HUES64 (cell line): ENCODE data around the gene COL23A1.

ENCODE experiments used
- H3K27ac ChIP-seq: 2 replicates; pipeline ENCODE4 v1.7.0; 2013; ENCODE audit warnings: low read depth, low read length, inconsistent platforms
- H3K27me3 ChIP-seq: 2 replicates; pipeline ENCODE4 v1.6.1; 2013; ENCODE audit warnings: mild to moderate bottlenecking, low read length; ENCODE audit not compliant: insufficient read depth
- H3K36me3 ChIP-seq: 2 replicates; pipeline ENCODE4 v1.6.1; 2013; ENCODE audit warnings: mild to moderate bottlenecking, low read length; ENCODE audit not compliant: insufficient read depth
- H3K4me1 ChIP-seq: 2 replicates; pipeline ENCODE4 v1.6.1; 2013; ENCODE audit warnings: mild to moderate bottlenecking, low read length, moderate library complexity; ENCODE audit not compliant: insufficient read depth
- H3K4me3 ChIP-seq: 2 replicates; pipeline ENCODE4 v1.5.1; 2013; ENCODE audit warnings: mild to moderate bottlenecking, low read length, moderate library complexity
- H3K9ac ChIP-seq: 2 replicates; pipeline ENCODE4 v1.6.1; 2013; ENCODE audit warnings: mild to moderate bottlenecking, low read depth, low read length
- H3K9me3 ChIP-seq: 2 replicates; pipeline ENCODE4 v1.6.1; 2013; ENCODE audit warnings: low read depth, low read length; ENCODE audit not compliant: insufficient read depth
- WGBS: fragments of 150-250, 120-280 bp; methylation state at CpG from one replicate; pipeline ENCODE4 v1.1.7; 2013; ENCODE audit warnings: missing lambda C conversion rate; 5-methylcytosine and 5-hydroxymethylcytosine counted together

Gene COL23A1

DNA sequence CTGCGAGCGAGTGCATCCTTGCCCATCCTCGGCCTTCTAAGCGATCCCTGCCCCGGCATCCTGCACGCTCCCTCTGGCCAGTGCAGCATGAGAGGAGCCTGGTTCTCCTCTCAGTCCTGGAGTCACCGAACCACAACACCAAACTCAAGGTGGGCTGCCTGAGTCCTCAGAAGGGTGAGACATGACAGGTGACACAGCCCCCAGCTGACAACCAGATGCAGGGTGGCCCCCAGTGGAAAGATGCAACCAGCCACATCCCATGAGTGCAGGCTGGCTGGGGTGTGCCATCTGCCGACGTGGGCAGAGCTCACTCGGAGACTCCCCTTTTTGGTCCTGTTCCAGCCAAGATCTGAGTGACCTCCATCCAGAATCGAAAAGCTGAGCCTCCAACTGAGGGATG is 58.4 kb downstream of the COL23A1 start:
- no peak overlapping the region for H3K27ac ChIP-seq
- no peaks in the 10 kb centered on the region for H3K9me3 ChIP-seq
- no peaks in the 10 kb centered on the region for H3K36me3 ChIP-seq
- WGBS: 92% methylated on average over 11 of the region's 11 CpGs
- H3K4me3 ChIP-seq: no peak overlapping the region
- H3K9ac ChIP-seq: no peak overlapping the region
- H3K4me1 ChIP-seq: peaks cover 3% of the 10 kb centered on the region
- H3K27me3 ChIP-seq: no peaks in the 10 kb centered on the region

DNA sequence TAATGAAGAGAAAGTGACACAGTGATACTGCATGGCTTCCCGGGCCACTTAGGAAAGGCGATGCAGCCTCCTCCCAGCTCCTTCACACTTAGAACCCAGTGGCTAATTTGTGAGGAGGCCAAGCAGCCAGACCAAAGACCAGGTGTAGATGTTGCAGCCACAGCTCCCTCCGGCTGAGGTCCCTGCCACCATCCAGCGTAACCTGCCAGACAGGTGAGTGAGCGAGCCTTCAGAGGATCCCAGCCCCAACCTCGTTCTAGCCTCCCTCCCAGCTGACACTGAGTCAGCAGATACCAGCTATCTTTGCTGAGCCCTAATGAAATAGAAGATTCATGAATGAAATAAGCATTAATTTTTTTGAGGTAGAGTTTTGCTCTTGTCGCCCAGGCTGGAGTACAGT is 59.7 kb downstream of the COL23A1 start:
- Histone ChIP-seq H3K27me3 (no peaks in the 10 kb centered on the region), H3K36me3 (no peaks in the 10 kb centered on the region), H3K9ac (no peak overlapping the region), H3K27ac (no peak overlapping the region), H3K4me3 (no peak overlapping the region), H3K9me3 (no peaks in the 10 kb centered on the region), H3K4me1 (peaks cover 11% of the 10 kb centered on the region)
- WGBS: 95% methylated on average over 7 of the region's 7 CpGs

DNA sequence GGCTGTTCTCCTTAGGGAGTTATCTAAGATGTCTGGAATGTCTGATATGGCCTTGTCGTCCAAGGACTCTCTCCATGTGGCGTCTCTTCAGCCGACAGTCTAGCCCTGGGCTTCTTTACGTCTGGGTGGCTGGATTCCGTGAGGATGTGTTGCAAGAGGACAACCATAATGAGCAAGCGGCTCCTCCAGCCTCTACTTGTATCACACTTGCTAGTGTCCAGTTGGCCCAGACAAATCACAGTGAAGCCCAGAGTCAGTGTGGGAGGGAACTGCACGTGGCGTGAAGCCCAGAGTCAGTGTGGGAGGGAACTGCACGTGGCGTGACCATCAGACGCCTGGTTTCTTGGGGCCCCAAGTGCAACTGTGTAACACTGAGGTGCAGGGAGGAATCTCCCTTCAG is 61.1 kb downstream of the COL23A1 start:
- Histone ChIP-seq H3K9ac (no peak overlapping the region), H3K36me3 (no peaks in the 10 kb centered on the region), H3K4me1 (peaks cover 11% of the 10 kb centered on the region), H3K4me3 (no peak overlapping the region), H3K27me3 (no peaks in the 10 kb centered on the region), H3K27ac (no peak overlapping the region), H3K9me3 (no peaks in the 10 kb centered on the region)
- WGBS: 89% methylated on average over 11 of the region's 11 CpGs

DNA sequence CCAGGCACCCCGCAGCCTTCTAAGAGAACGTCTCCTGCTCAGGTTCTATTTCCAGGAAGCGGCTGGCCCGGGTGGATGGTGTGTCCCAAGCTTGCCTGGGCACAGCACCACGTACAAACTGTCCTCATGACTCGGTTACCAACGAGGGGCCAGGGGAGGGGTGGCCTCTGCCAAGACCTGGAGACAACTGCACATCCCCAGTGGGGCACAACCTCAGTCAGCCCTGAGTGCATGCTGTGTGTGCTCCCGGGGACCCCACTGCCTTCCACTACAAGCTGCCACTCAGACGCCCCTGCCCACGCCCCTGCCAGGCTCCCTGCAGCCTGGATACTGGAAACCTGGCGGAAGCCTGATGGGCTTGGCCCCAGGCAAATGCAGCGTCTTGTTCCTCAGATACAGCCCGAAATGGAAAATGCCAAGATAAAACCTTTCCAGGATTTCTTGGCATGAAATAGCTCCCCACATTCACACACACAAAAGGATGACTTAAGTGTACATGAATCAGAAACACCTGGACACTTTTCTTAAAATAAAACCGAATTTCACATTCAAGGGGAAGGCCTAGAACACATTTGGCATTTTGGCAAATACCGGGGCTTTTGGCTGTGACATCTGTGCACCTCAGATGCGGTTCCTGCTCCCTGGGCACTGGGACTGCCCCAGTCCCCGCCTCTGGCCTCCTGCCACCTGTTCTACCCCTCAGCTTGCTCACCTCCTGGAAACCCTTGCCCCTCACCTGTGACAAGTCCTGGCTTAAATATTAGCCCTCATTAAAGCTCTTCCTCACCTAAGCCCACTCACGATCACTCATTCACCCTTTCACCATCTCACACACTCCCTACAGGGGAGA is 62.5 kb downstream of the COL23A1 start:
- Histone ChIP-seq H3K9ac (no peak overlapping the region), H3K4me1 (peaks cover 11% of the 10 kb centered on the region), H3K4me3 (no peak overlapping the region), H3K9me3 (no peaks in the 10 kb centered on the region), H3K36me3 (no peaks in the 10 kb centered on the region), H3K27ac (no peak overlapping the region), H3K27me3 (no peaks in the 10 kb centered on the region)
- WGBS: 88% methylated on average over 18 of the region's 18 CpGs

DNA sequence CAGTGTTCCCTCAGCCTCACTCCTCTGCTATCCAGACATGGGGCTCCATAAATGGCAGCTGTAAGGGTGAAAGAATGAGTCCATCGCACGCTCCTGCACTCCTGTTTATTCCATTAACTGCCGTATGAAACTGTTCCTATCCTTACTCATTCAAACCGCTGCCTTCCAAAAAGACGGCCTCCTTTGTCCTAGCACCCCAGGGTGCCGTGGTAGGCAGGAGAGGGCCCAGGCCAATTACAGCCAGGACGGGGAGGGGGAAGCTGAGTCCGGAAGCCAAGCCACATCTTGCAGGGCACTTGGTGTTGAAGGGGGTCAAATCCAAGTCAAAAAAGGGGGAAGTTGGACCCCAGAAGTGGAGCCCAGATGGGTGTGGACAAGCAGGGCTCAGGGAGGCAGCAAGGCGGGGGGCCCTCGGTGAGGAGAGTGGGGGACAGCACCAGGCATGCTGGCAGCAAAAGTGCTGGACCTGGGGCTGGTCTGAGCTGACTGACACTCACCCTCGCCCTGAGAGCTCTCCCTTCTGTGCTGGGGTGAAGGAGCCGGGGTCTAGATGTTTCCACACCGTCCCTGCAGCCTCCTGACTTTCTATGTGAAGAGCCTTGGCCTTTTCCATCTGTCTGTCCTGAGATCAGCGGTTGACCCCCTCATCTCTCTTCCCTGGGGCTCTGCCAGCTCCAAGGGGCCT is 63.3 kb downstream of the COL23A1 start:
- no peak overlapping the region for H3K9ac ChIP-seq
- 71% methylated on average over 14 of the region's 14 CpGs for WGBS
- H3K36me3 ChIP-seq: no peaks in the 10 kb centered on the region
- H3K9me3 ChIP-seq: no peaks in the 10 kb centered on the region
- peaks cover 11% of the 10 kb centered on the region for H3K4me1 ChIP-seq
- H3K27me3 ChIP-seq: no peaks in the 10 kb centered on the region
- no peak overlapping the region for H3K27ac ChIP-seq
- no peak overlapping the region for H3K4me3 ChIP-seq

DNA sequence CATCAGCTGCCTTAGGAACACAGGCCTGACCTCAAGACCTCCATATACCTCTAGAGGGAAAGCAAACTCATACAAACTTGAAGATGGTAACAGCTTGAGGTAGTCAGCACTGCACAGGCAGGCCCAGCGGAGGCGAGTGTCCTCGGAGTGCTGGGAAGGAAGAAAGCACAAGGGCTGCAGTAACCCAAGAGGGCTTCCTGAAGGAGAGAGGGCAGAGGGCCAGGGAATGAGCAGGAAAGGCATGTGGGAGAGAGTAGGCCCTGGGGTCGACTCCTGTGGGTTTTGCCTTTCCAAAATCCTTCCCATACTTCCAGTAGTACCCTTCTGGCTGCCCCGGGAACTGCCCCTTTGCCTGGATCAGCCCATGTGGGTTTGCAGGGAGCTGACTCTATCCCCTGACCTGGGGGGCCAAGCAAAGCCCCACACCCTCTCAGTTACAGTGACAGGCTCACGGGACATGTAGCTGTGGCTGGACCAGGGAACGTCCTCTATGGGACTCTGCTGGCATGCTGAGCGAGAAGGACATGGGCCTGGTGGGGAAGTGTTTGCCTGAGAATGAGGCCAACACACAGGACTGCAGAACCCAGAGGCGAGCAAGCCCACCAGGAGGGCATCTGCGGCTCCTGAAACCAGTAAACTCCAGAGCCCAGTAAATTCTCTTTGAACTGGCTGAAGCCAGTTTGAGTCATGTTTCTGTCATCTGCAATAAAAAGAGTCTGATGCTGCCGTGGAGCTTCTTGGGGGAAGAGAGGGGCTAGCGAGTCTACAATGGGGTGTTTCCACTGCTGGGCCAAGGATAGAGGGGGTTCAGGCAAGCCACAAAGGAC is 64.1 kb downstream of the COL23A1 start:
- peaks cover 11% of the 10 kb centered on the region for H3K4me1 ChIP-seq
- H3K27me3 ChIP-seq: no peaks in the 10 kb centered on the region
- WGBS: 81% methylated on average over 12 of the region's 12 CpGs
- H3K36me3 ChIP-seq: no peaks in the 10 kb centered on the region
- H3K4me3 ChIP-seq: no peak overlapping the region
- no peak overlapping the region for H3K9ac ChIP-seq
- 0 out of 2 replicates have a peak, but pooled peaks cover 3% of the 10 kb centered on the region for H3K9me3 ChIP-seq
- no peak overlapping the region for H3K27ac ChIP-seq

DNA sequence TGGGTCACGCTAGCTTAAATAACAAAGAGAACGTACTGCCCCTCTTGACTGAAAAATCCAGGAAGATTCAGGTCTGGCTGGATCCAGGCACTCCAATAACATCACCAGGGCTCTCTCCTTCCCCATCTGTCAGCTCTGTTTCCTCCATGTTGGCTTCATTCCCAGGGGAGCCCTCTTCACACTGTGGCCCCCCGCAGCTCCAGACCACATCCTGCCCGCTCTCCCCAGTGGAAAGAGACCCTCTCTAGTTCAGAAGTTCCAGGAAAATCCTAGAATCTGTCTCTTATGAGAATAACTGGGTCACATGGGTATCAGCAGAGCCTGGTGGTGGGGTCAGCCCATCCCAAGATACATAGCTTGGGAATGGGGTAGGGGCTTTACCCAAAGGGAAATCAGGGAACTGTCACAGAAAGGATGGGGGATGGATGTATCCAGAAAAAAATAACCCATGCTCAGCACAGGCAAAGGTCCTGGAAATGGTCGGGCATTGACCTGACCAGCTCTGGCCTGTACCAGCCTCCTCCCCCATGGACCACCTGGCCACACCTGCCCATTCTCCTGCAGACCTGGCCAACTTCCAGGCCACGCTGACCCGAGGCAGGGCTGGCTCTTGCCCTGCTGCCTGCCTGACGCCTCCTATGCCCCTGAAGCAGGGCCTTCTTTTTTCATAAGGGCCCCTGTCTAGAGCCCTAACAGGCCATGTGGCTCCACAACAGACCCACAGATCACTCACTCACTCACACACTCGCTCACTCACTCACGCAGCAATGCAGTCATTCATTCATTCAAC is 65.9 kb downstream of the COL23A1 start:
- 94% methylated on average over 10 of the region's 10 CpGs for WGBS

DNA sequence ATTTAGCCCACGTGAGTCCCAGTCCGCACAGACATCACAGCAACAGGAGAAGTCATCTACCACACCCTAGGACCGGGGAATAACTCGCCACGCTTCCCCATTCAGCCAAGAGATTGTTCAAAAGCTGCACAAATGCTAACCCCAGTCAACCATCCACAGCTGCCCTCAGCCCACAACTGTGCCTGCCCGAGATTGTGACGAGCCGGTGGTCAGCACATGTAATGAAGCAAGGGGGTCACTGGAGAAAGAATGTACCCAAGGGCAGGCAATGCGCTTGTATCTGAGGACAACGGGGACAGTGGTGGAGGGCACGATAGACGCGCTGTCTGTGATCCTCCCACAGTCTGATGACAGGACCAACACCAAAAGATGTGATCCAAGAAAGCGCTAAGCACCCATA is 67.8 kb downstream of the COL23A1 start:
- no peak overlapping the region for H3K4me3 ChIP-seq
- 95% methylated on average over 14 of the region's 14 CpGs for WGBS

More for the DNA sequence above, 65.9 kb downstream of the COL23A1 start:
- Histone ChIP-seq H3K27me3 (no peaks in the 10 kb centered on the region), H3K9me3 (peaks cover 8% of the 10 kb centered on the region; the same call in 1 of the 2 replicates), H3K4me1 (peaks cover 11% of the 10 kb centered on the region), H3K4me3 (no peak overlapping the region), H3K36me3 (no peaks in the 10 kb centered on the region), H3K27ac (no peak overlapping the region), H3K9ac (no peak overlapping the region)

DNA sequence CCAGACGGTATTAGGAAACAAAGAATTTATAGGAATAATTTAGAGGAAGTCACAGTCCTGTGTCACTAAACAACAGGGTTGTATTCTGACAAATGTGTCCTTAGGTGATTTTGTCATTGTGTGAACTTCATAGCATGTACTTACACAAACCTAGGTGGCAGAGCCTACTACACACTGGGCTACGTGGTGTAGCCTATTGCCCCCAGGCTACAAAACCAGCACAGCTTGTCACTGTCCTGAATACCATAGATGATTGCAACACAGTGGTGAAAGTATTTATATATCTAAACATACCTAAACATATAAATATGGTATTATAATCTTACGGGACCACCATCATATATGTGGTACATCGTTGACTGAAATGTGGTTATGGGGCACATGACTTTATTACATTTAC is 69.3 kb downstream of the COL23A1 start:
- 100% methylated on average over 4 of the region's 4 CpGs for WGBS

More for the DNA sequence above, 67.8 kb downstream of the COL23A1 start:
- H3K36me3 ChIP-seq: no peaks in the 10 kb centered on the region
- H3K27me3 ChIP-seq: no peaks in the 10 kb centered on the region
- H3K27ac ChIP-seq: no peak overlapping the region
- H3K9me3 ChIP-seq: peaks cover 12% of the 10 kb centered on the region; the same call in 1 of the 2 replicates
- H3K9ac ChIP-seq: no peak overlapping the region
- peaks cover 11% of the 10 kb centered on the region for H3K4me1 ChIP-seq

DNA sequence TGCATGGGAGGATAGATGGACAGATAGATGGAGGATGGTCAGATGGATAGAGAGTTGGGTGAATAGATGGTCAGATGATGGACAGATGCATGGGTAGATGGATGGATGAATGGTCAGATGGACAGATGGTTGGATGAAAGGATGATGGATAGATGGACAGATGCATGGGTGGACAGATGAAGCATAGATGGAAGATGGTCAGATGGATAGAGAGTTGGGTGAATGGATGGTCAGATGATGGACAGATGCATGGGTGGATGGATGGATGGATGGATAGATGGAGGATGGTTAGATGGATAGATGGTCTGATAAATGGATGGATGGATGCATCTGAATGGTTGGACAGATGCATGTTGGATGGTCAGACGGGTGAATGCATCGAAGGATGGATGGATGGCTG is 70.4 kb downstream of the COL23A1 start:
- 94% methylated on average over 2 of the region's 2 CpGs for WGBS
- H3K27ac ChIP-seq: no peak overlapping the region
- no peak overlapping the region for H3K9ac ChIP-seq
- no peaks in the 10 kb centered on the region for H3K27me3 ChIP-seq
- no peak overlapping the region for H3K4me3 ChIP-seq
- no peaks in the 10 kb centered on the region for H3K36me3 ChIP-seq
- H3K9me3 ChIP-seq: peaks cover 12% of the 10 kb centered on the region; the same call in 1 of the 2 replicates
- no peaks in the 10 kb centered on the region for H3K4me1 ChIP-seq

More for the DNA sequence above, 69.3 kb downstream of the COL23A1 start:
- no peak overlapping the region for H3K9ac ChIP-seq
- no peaks in the 10 kb centered on the region for H3K4me1 ChIP-seq
- no peaks in the 10 kb centered on the region for H3K36me3 ChIP-seq
- no peak overlapping the region for H3K4me3 ChIP-seq
- no peaks in the 10 kb centered on the region for H3K27me3 ChIP-seq
- H3K9me3 ChIP-seq: peaks cover 12% of the 10 kb centered on the region; the same call in 1 of the 2 replicates
- no peak overlapping the region for H3K27ac ChIP-seq
